A549 (cell line): ENCODE measurements around the gene HSPBAP1. TPM values are rescaled to one million over a fixed set of nuclear protein-coding genes. Genes with fewer than 3 reads are reported as not detected.

Experiments
- ATAC-seq, 2 experiments: fragments of 200-7000 bp in 1 of 2; fragments of >200 bp in 1 of 2; cut with Nextera tagmentation in 1 of 2; cut with Tn5 transposase in 1 of 2; 3 replicates each; pipeline versions ENCODE4 v1.8.0 to v1.9.1; 2018 to 2020; ENCODE audit warnings: mild to moderate bottlenecking in 1 of 2, moderate library complexity in 1 of 2
- CTCF ChIA-PET: fragments of 300-600 bp; sonication (Branson Sonifier 250); formaldehyde crosslinking; extraction: SDS; loops from one replicate; lab custom pipeline; 2021; ENCODE audit warnings: antibody characterized with exemption, inconsistent platforms; lab: Yijun Ruan, JAX
- POLR2A ChIA-PET: fragments of 350-600 bp; formaldehyde crosslinking; extraction: SDS; loops from one replicate; lab custom pipeline; 2021; ENCODE audit warnings: antibody characterized with exemption, inconsistent platforms; lab: Yijun Ruan, JAX
- DNase-seq, 2 experiments: peaks; one replicate each; pipeline versions ENCODE4 v3.0.0 to v3.0.0-alpha.2; 2011 to 2016; ENCODE audit warnings: low read depth in 1 of 2, low spot score in 1 of 2
- FAIRE-seq: peaks from 2 replicates; lab custom pipeline; 2011; peaks lifted over from hg19 to GRCh38; lab: Jason Lieb, UNC
- H3K27ac ChIP-seq, 2 experiments: fragments of >200 bp; sonication (Bioruptor Twin); formaldehyde crosslinking; 3 replicates each; pipeline ENCODE4 v1.5.1; 2016 to 2017
- H3K4me1 ChIP-seq: fragments of >200 bp; sonication (Bioruptor Twin); formaldehyde crosslinking; 3 replicates; pipeline ENCODE4 v1.6.1; 2016
- H3K4me2 ChIP-seq: fragments of >200 bp; sonication (Bioruptor Twin); formaldehyde crosslinking; 3 replicates; pipeline ENCODE4 v1.6.1; 2016
- H3K4me3 ChIP-seq: fragments of >200 bp; sonication (Bioruptor Twin); formaldehyde crosslinking; 3 replicates; pipeline ENCODE4 v1.5.1; 2016
- H3K9me3 ChIP-seq: fragments of >200 bp; sonication (Bioruptor Twin); formaldehyde crosslinking; 3 replicates; pipeline ENCODE4 v1.6.1; 2016
- ATOH8 ChIP-seq: fragments of 250-450 bp; sonication (Bioruptor Pico); IDR thresholded peaks from 2 replicates; pipeline ENCODE4 v1.5.0; 2020; ENCODE audit warnings: low read depth, mild to moderate bottlenecking, moderate library complexity
- CBX2 ChIP-seq: fragments of 200-600 bp; sonication (generic); IDR thresholded peaks from 2 replicates; pipeline ENCODE4 v1.6.1; 2016; ENCODE audit warnings: low read depth, mild to moderate bottlenecking, borderline replicate concordance
- CBX8 ChIP-seq: fragments of 200-600 bp; sonication (generic); IDR thresholded peaks from 2 replicates; pipeline ENCODE4 v1.6.1; 2016
- EHF ChIP-seq: fragments of 250-450 bp; sonication (Bioruptor Pico); IDR thresholded peaks from 2 replicates; pipeline ENCODE4 v1.5.0; 2020; ENCODE audit warnings: mild to moderate bottlenecking
- EHMT2 ChIP-seq: fragments of 200-600 bp; sonication (generic); IDR thresholded peaks from 2 replicates; pipeline ENCODE4 v1.6.1; 2016; ENCODE audit warnings: antibody characterized with exemption, low read depth, mild to moderate bottlenecking, moderate library complexity
- ESRRA ChIP-seq: fragments of 150-350 bp; IDR thresholded peaks from 2 replicates; pipeline ENCODE4 v1.6.1; 2014; ENCODE audit warnings: mild to moderate bottlenecking, low read length, borderline replicate concordance
- FOSB ChIP-seq: fragments of 250-450 bp; sonication (Bioruptor Pico); IDR thresholded peaks from 2 replicates; pipeline ENCODE4 v1.5.0; 2020; ENCODE audit warnings: mild to moderate bottlenecking, moderate library complexity
- FOSL2 ChIP-seq, 2 experiments: fragments of 450-650 bp in 1 of 2; fragments of >200 bp in 1 of 2; sonication (Bioruptor Twin) in 1 of 2; formaldehyde crosslinking; IDR thresholded peaks; 2 replicates each; pipeline versions ENCODE4 v1.5.0 to v1.6.1; 2016 to 2020; ENCODE audit warnings: mild to moderate bottlenecking in 1 of 2, moderate library complexity in 1 of 2
- GATA3 ChIP-seq: IDR thresholded peaks from 2 replicates; pipeline ENCODE4 v1.6.1; 2012; ENCODE audit warnings: borderline replicate concordance
- HES2 ChIP-seq: fragments of >200 bp; sonication (Bioruptor Twin); formaldehyde crosslinking; IDR thresholded peaks from 2 replicates; pipeline ENCODE4 v1.6.1; 2016
- HOXA7 ChIP-seq: fragments of 250-450 bp; sonication (Bioruptor Pico); IDR thresholded peaks from 2 replicates; pipeline ENCODE4 v1.5.0; 2020; ENCODE audit warnings: mild to moderate bottlenecking, moderate library complexity
- JUNB ChIP-seq: fragments of >200 bp; sonication (Bioruptor Twin); formaldehyde crosslinking; IDR thresholded peaks from 2 replicates; pipeline ENCODE4 v1.6.1; 2016
- NFE2L2 ChIP-seq: fragments of 150-350 bp; conservative IDR thresholded peaks from 2 replicates; pipeline ENCODE4 v1.6.1; 2014; ENCODE audit warnings: low read length
- NPAS2 ChIP-seq: fragments of 250-450 bp; sonication (Bioruptor Pico); IDR thresholded peaks from 2 replicates; pipeline ENCODE4 v1.8.0; 2022; ENCODE audit warnings: mild to moderate bottlenecking, moderate library complexity, borderline replicate concordance
- NR3C1 ChIP-seq: fragments of >200 bp; sonication (Bioruptor Twin); formaldehyde crosslinking; IDR thresholded peaks from 3 replicates; pipeline ENCODE4 v1.6.1; 2017
- PHF8 ChIP-seq: fragments of 200-600 bp; sonication (generic); IDR thresholded peaks from 2 replicates; pipeline ENCODE4 v1.6.1; 2016; ENCODE audit warnings: low read depth, mild to moderate bottlenecking, antibody characterized with exemption, moderate library complexity, borderline replicate concordance
- RARB ChIP-seq: fragments of 250-450 bp; sonication (Bioruptor Pico); IDR thresholded peaks from 2 replicates; pipeline ENCODE4 v1.8.0; 2021; ENCODE audit warnings: mild to moderate bottlenecking, moderate library complexity
- RFX5 ChIP-seq: fragments of 450-650 bp; IDR thresholded peaks from 2 replicates; pipeline ENCODE4 v1.7.1; 2014; ENCODE audit warnings: antibody characterized with exemption, mild to moderate bottlenecking, moderate library complexity
- SREBF2 ChIP-seq: fragments of 450-650 bp; IDR thresholded peaks from 2 replicates; pipeline ENCODE4 v1.6.1; 2014; ENCODE audit warnings: mild to moderate bottlenecking, moderate library complexity
- TFCP2L1 ChIP-seq: fragments of 250-450 bp; sonication (Bioruptor Pico); IDR thresholded peaks from 2 replicates; pipeline ENCODE4 v1.5.0; 2021; ENCODE audit warnings: mild to moderate bottlenecking
- TP53 ChIP-seq: fragments of 250-450 bp; sonication (Bioruptor Pico); IDR thresholded peaks from 2 replicates; pipeline ENCODE4 v1.5.0; 2021; ENCODE audit warnings: mild to moderate bottlenecking, moderate library complexity
- ZC3H11A ChIP-seq: fragments of 450-650 bp; IDR thresholded peaks from 2 replicates; pipeline ENCODE4 v1.6.1; 2014; ENCODE audit warnings: antibody characterized with exemption, mild to moderate bottlenecking
- ZFP36 ChIP-seq: fragments of 450-650 bp; IDR thresholded peaks from 2 replicates; pipeline ENCODE4 v1.6.1; 2014; ENCODE audit warnings: borderline replicate concordance; ENCODE audit not compliant: partially characterized antibody
- WGBS: methylation state at CpG from one replicate; pipeline ENCODE4 v1.1.6; 2017; ENCODE audit errors: missing lambda C conversion rate; 5-methylcytosine and 5-hydroxymethylcytosine counted together
- polyA plus RNA-seq, 4 experiments: library from polyadenylated mRNA; depleted of rRNA in 3 of 4; stranded (reverse); fragments of >200 nt; fragmentation: RNase III in 1 of 4; extraction: RNeasy Plus Mini Kit Qiagen cat#74134 plus additional on column Dnase treatment in 1 of 4; gene quantifications; 2 replicates in 3 of 4; 3 replicates in 1 of 4; pipeline ENCODE4 v1.2.3, GENCODE V29; 2011 to 2017
- TF ChIP-seq, protein P1 (sequence below): fragments of 150-350 bp; IDR thresholded peaks from 2 replicates; pipeline ENCODE4 v1.6.1; 2014; ENCODE audit warnings: low read depth, mild to moderate bottlenecking, low read length
- TF ChIP-seq, protein P2 (sequence below): fragments of 450-650 bp; IDR thresholded peaks from 2 replicates; pipeline ENCODE4 v1.6.1; 2014; ENCODE audit warnings: antibody characterized with exemption
- TF ChIP-seq, protein P3 (sequence below): fragments of >200 bp; sonication (Bioruptor Twin); formaldehyde crosslinking; IDR thresholded peaks from 3 replicates; pipeline ENCODE4 v1.6.1; 2016

Gene HSPBAP1
- polyA plus RNA-seq, 2 of the 4 experiments (the other 2 are of a cell fraction) = 6.3 to 9.2 TPM

DNA sequence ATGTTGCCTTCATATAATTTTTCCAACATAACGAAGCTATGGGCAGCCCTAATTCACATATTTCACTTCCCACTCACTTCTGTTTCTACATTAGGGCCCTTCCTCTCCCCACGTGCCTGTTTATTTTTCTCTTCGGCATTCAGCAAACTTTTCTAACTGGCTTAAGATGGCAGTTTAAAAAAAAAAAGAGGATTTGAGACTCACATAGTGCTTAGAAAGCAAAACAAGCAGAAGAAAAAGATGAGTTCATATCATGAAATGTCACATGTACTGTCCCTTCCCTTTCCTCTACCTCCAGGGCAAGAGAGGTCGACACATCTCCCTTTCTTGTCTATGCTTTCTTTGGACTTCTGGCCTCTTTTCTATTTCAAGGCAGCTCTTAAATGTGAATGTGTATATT, 31.8 kb upstream of the HSPBAP1 start:
- no peaks in the 10 kb centered on the region for H3K9me3 ChIP-seq
- H3K4me2 ChIP-seq = no peak overlapping the region
- no peak for ATAC-seq
- CTCF ChIA-PET = interaction anchor here (1.4 kb wide), 1 partner anchor 146 kb away, joined by 3 read pairs; no protein-coding TSS in a partner anchor
- POLR2A ChIA-PET = interaction anchor here (1.3 kb wide), 1 partner anchor 32 kb away, joined by 3 read pairs; the partner anchor contains the start of gene HSPBAP1
- no peak for FAIRE-seq
- DNase-seq = no peak
- no peak overlapping the region for H3K4me3 ChIP-seq
- H3K27ac ChIP-seq = no peak overlapping the region
- H3K4me1 ChIP-seq = no peaks in the 10 kb centered on the region
- 77% methylated on average over 4 of the region's 4 CpGs for WGBS
- TF ChIP-seq HOXA7 (CRISPR knock-in tag) = no peak
- no peak for TF ChIP-seq ZFP36
- TF ChIP-seq EHMT2 = no peak
- TF ChIP-seq HES2 = no peak
- no peak for TF ChIP-seq ESRRA
- no peak for TF ChIP-seq NPAS2
- TF ChIP-seq PHF8 = no peak
- TF ChIP-seq, all 56 proteins: peak for 0

DNA sequence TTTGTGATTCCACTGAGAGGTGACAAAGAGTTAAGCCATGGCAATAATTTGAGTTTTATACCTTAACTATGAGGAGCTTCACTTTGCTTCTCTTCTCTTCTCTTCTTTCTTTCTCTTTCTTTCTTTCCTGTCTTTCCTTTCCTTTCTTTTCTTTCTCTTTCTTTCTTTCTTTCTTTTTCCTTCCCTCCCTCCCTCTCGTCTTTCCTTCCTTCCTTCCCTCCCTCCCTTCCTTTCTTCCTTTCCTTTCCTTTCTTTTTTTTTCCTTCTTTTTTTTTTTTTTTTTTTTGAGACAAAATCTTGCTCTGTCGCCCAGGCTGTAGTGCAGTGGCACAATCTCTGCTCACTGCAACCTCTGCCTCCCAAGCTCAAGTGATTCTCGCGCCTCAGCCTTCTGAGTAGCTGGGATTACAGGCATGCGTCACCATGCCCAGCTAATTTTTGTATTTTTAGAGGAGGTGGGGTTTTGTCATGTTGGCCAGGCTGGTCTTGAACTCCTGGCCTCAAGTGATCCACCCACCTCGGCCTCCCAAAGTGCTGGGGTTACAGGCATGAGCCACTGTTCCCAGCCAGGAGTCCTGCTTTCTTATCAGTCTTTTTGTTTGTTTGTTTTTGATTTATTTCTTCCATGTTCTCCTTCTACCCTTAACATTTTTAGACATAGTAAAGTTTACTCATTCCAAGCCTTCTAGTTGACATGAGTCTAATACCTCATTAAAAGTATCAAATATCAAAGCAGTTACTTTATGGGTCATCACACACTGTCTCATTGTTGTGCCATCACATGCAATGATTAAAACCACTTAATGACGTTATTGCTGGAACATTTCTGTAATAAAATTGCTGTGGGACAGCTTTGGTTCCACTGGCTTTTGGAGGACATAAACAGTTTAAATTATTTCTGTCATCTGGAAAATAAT, 31.1 kb upstream of the HSPBAP1 start:
- 80% methylated on average over 7 of the region's 7 CpGs for WGBS
- DNase-seq (no peak), ATAC-seq (no peak), FAIRE-seq (no peak)
- Histone ChIP-seq H3K4me2 (no peak overlapping the region), H3K27ac (no peak overlapping the region), H3K4me1 (no peaks in the 10 kb centered on the region), H3K4me3 (no peak overlapping the region), H3K9me3 (no peaks in the 10 kb centered on the region)
- ChIA-PET CTCF (interaction anchor here (1.4 kb wide), 1 partner anchor 146 kb away, joined by 3 read pairs; no protein-coding TSS in a partner anchor), POLR2A (no interaction called here)
- no peak for TF ChIP-seq TFCP2L1 (CRISPR knock-in tag)
- TF ChIP-seq CBX2 = no peak
- TF ChIP-seq ESRRA = no peak
- no peak for TF ChIP-seq ZFP36
- TF ChIP-seq FOSL2 (IDR thresholded peaks at IDR 0.05) = no peak
- no peak for TF ChIP-seq FOSL2 (CRISPR knock-in tag; IDR thresholded peaks at IDR 0.05)
- TF ChIP-seq ZC3H11A = no peak
- TF ChIP-seq TP53 = no peak
- no peak for TF ChIP-seq NFE2L2
- no peak for TF ChIP-seq SREBF2
- no peak for TF ChIP-seq NR3C1
- TF ChIP-seq, protein P1, sequence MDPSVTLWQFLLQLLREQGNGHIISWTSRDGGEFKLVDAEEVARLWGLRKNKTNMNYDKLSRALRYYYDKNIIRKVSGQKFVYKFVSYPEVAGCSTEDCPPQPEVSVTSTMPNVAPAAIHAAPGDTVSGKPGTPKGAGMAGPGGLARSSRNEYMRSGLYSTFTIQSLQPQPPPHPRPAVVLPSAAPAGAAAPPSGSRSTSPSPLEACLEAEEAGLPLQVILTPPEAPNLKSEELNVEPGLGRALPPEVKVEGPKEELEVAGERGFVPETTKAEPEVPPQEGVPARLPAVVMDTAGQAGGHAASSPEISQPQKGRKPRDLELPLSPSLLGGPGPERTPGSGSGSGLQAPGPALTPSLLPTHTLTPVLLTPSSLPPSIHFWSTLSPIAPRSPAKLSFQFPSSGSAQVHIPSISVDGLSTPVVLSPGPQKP = no peak
- TF ChIP-seq EHMT2 = no peak
- TF ChIP-seq, protein P2, sequence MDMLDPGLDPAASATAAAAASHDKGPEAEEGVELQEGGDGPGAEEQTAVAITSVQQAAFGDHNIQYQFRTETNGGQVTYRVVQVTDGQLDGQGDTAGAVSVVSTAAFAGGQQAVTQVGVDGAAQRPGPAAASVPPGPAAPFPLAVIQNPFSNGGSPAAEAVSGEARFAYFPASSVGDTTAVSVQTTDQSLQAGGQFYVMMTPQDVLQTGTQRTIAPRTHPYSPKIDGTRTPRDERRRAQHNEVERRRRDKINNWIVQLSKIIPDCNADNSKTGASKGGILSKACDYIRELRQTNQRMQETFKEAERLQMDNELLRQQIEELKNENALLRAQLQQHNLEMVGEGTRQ = no peak
- no peak for TF ChIP-seq JUNB
- TF ChIP-seq EHF (CRISPR knock-in tag) = no peak

GRCh38 chr3:122816587-122816986, 23.0 kb upstream of the HSPBAP1 start:
- H3K27ac ChIP-seq = no peak overlapping the region
- no peak for FAIRE-seq
- 92% methylated on average over 2 of the region's 2 CpGs for WGBS

More at GRCh38 chr3:122816587-122816986, 23.0 kb upstream of the HSPBAP1 start:
- Histone ChIP-seq H3K4me1 (no peaks in the 10 kb centered on the region), H3K4me3 (no peak overlapping the region), H3K9me3 (no peaks in the 10 kb centered on the region), H3K4me2 (no peak overlapping the region)
- no peak for TF ChIP-seq RARB (CRISPR knock-in tag)
- no peak for TF ChIP-seq EHMT2
- no peak for TF ChIP-seq CBX8
- TF ChIP-seq, protein P2 = no peak
- no peak for TF ChIP-seq NPAS2
- TF ChIP-seq RFX5 = no peak
- TF ChIP-seq FOSL2 (IDR thresholded peaks at IDR 0.05) = no peak
- no peak for TF ChIP-seq FOSL2 (CRISPR knock-in tag; IDR thresholded peaks at IDR 0.05)
- no peak for TF ChIP-seq GATA3
- no peak for TF ChIP-seq FOSB
- no peak for TF ChIP-seq ATOH8 (CRISPR knock-in tag)
- TF ChIP-seq EHF (CRISPR knock-in tag) = no peak
- TF ChIP-seq, protein P3, sequence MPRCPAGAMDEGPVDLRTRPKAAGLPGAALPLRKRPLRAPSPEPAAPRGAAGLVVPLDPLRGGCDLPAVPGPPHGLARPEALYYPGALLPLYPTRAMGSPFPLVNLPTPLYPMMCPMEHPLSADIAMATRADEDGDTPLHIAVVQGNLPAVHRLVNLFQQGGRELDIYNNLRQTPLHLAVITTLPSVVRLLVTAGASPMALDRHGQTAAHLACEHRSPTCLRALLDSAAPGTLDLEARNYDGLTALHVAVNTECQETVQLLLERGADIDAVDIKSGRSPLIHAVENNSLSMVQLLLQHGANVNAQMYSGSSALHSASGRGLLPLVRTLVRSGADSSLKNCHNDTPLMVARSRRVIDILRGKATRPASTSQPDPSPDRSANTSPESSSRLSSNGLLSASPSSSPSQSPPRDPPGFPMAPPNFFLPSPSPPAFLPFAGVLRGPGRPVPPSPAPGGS = no peak
- DNase-seq = no peak
- ChIA-PET CTCF (interaction anchor here (1.1 kb wide), 2 partner anchors 10 to 14 kb away, joined by 3 read pairs; no protein-coding TSS in a partner anchor), POLR2A (no interaction called here)
- ATAC-seq = no peak
